Endodermal cell (in vitro differentiated cells): ENCODE results near the gene ARRDC2. TPM values are rescaled to one million over a fixed set of nuclear protein-coding genes. Genes with fewer than 3 reads are reported as not detected.

ENCODE experiments used
- DNase-seq: peaks from one replicate; pipeline ENCODE4 v3.0.0-alpha.2; 2017
- H3K27ac ChIP-seq: 2 replicates; pipeline ENCODE4 v1.5.1; 2013; ENCODE audit warnings: mild to moderate bottlenecking, low read depth, low read length, moderate library complexity
- H3K27me3 ChIP-seq: 2 replicates; pipeline ENCODE4 v1.6.1; 2013; ENCODE audit warnings: mild to moderate bottlenecking, low read length, moderate library complexity; ENCODE audit not compliant: insufficient read depth, control insufficient read depth, poor library complexity, severe bottlenecking
- H3K36me3 ChIP-seq: 2 replicates; pipeline ENCODE4 v1.7.0; 2013; ENCODE audit warnings: mild to moderate bottlenecking, low read length, moderate library complexity; ENCODE audit not compliant: control insufficient read depth, insufficient read depth
- H3K4me1 ChIP-seq: one replicate; pipeline ENCODE4 v1.7.0; 2013; ENCODE audit warnings: low read length; ENCODE audit not compliant: control insufficient read depth, insufficient read depth
- H3K4me3 ChIP-seq: 2 replicates; pipeline ENCODE4 v1.5.1; 2013; ENCODE audit warnings: mild to moderate bottlenecking, low read length, moderate library complexity
- H3K9ac ChIP-seq: 2 replicates; pipeline ENCODE4 v1.6.1; 2013; ENCODE audit warnings: mild to moderate bottlenecking, low read length, moderate library complexity; ENCODE audit not compliant: poor library complexity, severe bottlenecking; ENCODE audit errors: extremely low read depth
- H3K9me3 ChIP-seq: 2 replicates; pipeline ENCODE4 v1.6.1; 2013; ENCODE audit warnings: mild to moderate bottlenecking, low read length, moderate library complexity; ENCODE audit not compliant: control insufficient read depth
- H3K27ac Mint-ChIP-seq: 2 replicates; pipeline ENCODE4 v1.8.0; 2020; ENCODE audit warnings: mixed read lengths
- H3K27me3 Mint-ChIP-seq: 2 replicates; pipeline ENCODE4 v1.8.0; 2021; ENCODE audit warnings: mild to moderate bottlenecking, mixed read lengths; ENCODE audit not compliant: insufficient read depth
- H3K36me3 Mint-ChIP-seq: 2 replicates; pipeline ENCODE4 v1.8.0; 2020; ENCODE audit warnings: low read depth, mixed read lengths
- H3K4me1 Mint-ChIP-seq: 2 replicates; pipeline ENCODE4 v1.8.0; 2020; ENCODE audit warnings: mixed read lengths
- H3K4me3 Mint-ChIP-seq: 2 replicates; pipeline ENCODE4 v1.8.0; 2020; ENCODE audit warnings: mild to moderate bottlenecking, moderate library complexity, mixed read lengths
- H3K9me3 Mint-ChIP-seq: 2 replicates; pipeline ENCODE4 v1.8.0; 2020; ENCODE audit warnings: mild to moderate bottlenecking, mixed read lengths
- CTCF ChIP-seq: fragments of 200-600 bp; sonication (generic); conservative IDR thresholded peaks from 2 replicates; pipeline ENCODE4 v1.5.0; 2021; ENCODE audit warnings: antibody characterized with exemption, mild to moderate bottlenecking
- WGBS, 2 experiments: methylation state at CpG; one replicate each; pipeline versions ENCODE4 v1.1.5 to v1.1.7; 2013; ENCODE audit warnings: missing lambda C conversion rate in 2 of 2, mixed read lengths in 1 of 2; ENCODE audit not compliant: insufficient coverage in 1 of 2, insufficient read length in 1 of 2; 5-methylcytosine and 5-hydroxymethylcytosine counted together
- long read RNA-seq, 4 experiments: library from polyadenylated mRNA in 2 of 4; library from RNA in 1 of 4; library from capped mRNA in 1 of 4; stranded (forward) in 3 of 4; unstranded in 1 of 4; transcript quantifications; one replicate each; pipeline ENCODE4 v2.0.0, GENCODE V29; 2020 to 2021; ENCODE audit warnings: inconsistent platforms in 1 of 4
- polyA plus RNA-seq, 2 experiments: library from polyadenylated mRNA; stranded (reverse); fragments of 50-300 nt; gene quantifications; one replicate each; pipeline ENCODE4 v1.2.3, GENCODE V29; 2013
- total RNA-seq, 2 donors: library from RNA; stranded (reverse); fragmentation: NEBNext Ultra II Directional in 1 of 2; extraction: Animal tissue kit (Norgen Biotek cat#: 25700) in 1 of 2; gene quantifications; 2 replicates in 1 of 2; 3 replicates in 1 of 2; pipeline ENCODE4 v1.2.1, GENCODE V29; 2021

The ARRDC2 gene
- 1 to 10 TPM; 6.8 to 7.0 TPM for total RNA-seq
- polyA plus RNA-seq (2013, experiment 1 of 2), result 3.3 TPM
- polyA plus RNA-seq (2013, experiment 2 of 2), result 2.4 TPM
- long read RNA-seq, experiment 1, partial matches to known transcripts, result 3 of 4 reads
- long read RNA-seq, experiment 1, other reads (novel, unspliced or antisense), result 0 of 4 reads
- long read RNA-seq, experiment 2, transcript ARRDC2-202 (8 exons, 2,528 nt), result major isoform, 18 of 23 reads
- long read RNA-seq, experiment 2, partial matches to known transcripts, result 1 of 23 reads
- long read RNA-seq, experiment 2, other reads (novel, unspliced or antisense), result 2 of 23 reads
- long read RNA-seq, experiment 3, partial matches to known transcripts, result 2 of 8 reads
- long read RNA-seq, experiment 3, other reads (novel, unspliced or antisense), result 3 of 8 reads
- long read RNA-seq, experiment 4, result 0 reads

GRCh38 chr19:18007917-18008673 lies at the start of gene ARRDC2:
Gene ARRDC2, plus strand, starts transcription at chr19:18008170. Its CDS starts 141 bp downstream, at chr19:18008311.
- peaks cover 18% of the 10 kb centered on the region for H3K36me3 Mint-ChIP-seq
- H3K27ac ChIP-seq, result no peak within 1 kb of the TSS
- peak within 1 kb of the TSS; percentile 81 for H3K4me3 ChIP-seq
- no peaks in the 10 kb centered on the region for H3K27me3 ChIP-seq
- peak within 1 kb of the TSS; percentile 54 for H3K4me3 Mint-ChIP-seq
- peaks cover 7% of the 10 kb centered on the region for H3K36me3 ChIP-seq
- H3K9me3 ChIP-seq, result no peaks in the 10 kb centered on the region
- H3K9me3 Mint-ChIP-seq, result peaks cover 7% of the 10 kb centered on the region
- peaks cover 4% of the 10 kb centered on the region for H3K4me1 ChIP-seq
- H3K9ac ChIP-seq, result no peak within 1 kb of the TSS
- H3K27me3 Mint-ChIP-seq, result no peaks in the 10 kb centered on the region
- H3K4me1 Mint-ChIP-seq, result peaks cover 2% of the 10 kb centered on the region
- H3K27ac Mint-ChIP-seq, result peak within 1 kb of the TSS; percentile 80
- 42 to 50% methylated on average over 58 to 92 of the region's 92 CpGs for WGBS, 2 experiments
- DNase-seq, result peak; percentile 96
- TF ChIP-seq CTCF, result no peak

DNA sequence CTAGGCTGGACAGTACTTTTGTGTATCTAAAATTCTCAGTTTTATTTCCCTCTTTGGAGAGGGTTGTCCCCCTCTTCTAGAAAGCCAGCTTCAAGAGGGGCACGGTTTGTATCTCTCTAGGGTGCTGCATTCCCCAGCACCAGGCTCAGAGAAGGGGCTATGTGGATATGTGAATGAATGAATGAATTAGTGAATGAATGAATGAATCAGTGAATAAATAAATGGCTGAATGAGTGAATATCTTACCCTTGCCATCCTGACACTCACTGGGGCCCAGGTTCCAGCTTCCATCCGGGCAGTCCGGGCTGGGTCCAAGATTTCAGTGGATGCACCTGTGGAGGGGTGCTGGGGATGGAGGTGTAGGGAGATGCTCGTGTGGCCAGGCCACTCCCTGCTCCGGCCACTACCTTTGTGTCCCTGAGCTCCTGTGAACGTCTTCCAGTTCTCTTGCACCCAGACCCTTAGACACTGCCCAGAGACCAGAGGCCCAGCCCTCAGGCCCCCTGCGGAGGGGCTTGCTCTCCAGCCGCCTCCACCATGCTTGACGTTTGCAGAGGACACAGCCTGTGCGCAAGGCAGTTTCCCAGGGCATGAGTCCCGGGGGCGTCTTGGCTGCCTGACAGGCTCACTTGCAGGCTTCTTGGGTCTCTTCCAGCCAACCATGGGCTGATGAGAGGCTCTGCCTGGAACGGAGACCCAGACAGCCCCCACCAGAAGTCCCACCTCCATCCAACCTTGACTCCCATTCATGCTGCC lies 43.9 kb upstream of the ARRDC2 start:
- no peak overlapping the region for H3K27ac ChIP-seq
- H3K4me3 Mint-ChIP-seq, result no peak overlapping the region
- 87% methylated on average over 7 to 13 of the region's 13 CpGs for WGBS, 2 experiments

More for the DNA sequence above, 43.9 kb upstream of the ARRDC2 start:
- H3K9me3 ChIP-seq, result no peaks in the 10 kb centered on the region
- peaks cover 13% of the 10 kb centered on the region for H3K27me3 ChIP-seq
- Mint-ChIP-seq H3K9me3 (no peaks in the 10 kb centered on the region), H3K27ac (no peak overlapping the region), H3K27me3 (peaks cover 41% of the 10 kb centered on the region), H3K4me1 (peaks cover 5% of the 10 kb centered on the region), H3K36me3 (no peaks in the 10 kb centered on the region)
- no peaks in the 10 kb centered on the region for H3K4me1 ChIP-seq
- H3K9ac ChIP-seq, result no peak overlapping the region
- H3K4me3 ChIP-seq, result no peak overlapping the region
- no peak for DNase-seq
- no peak for TF ChIP-seq CTCF
- no peaks in the 10 kb centered on the region for H3K36me3 ChIP-seq
